Fibroblast of mammary gland (primary cell): ENCODE data around the gene ARL16.

Source experiments
- DNase-seq: peaks from one replicate; pipeline ENCODE4 v3.0.0-alpha.2; 2010; ENCODE audit warnings: low read depth
- H3K4me3 ChIP-seq: 2 replicates; pipeline ENCODE4 v1.5.1; 2011; ENCODE audit warnings: low read depth, mild to moderate bottlenecking, low read length, moderate library complexity; ENCODE audit not compliant: control insufficient read depth
- CTCF ChIP-seq: conservative IDR thresholded peaks from 2 replicates; pipeline ENCODE4 v1.5.1; 2011; ENCODE audit warnings: low read depth, low read length, inconsistent platforms; ENCODE audit not compliant: control insufficient read depth, insufficient read depth

Gene ARL16

GRCh38 chr17:81646869-81647600, 36.6 kb downstream of the ARL16 start:
- no peak for DNase-seq
- no peak for TF ChIP-seq CTCF
- no peak overlapping the region for H3K4me3 ChIP-seq

GRCh38 chr17:81644976-81645952, 38.3 kb downstream of the ARL16 start:
- DNase-seq: no peak
- H3K4me3 ChIP-seq: no peak overlapping the region
- no peak for TF ChIP-seq CTCF

GRCh38 chr17:81644496-81644895, 39.1 kb downstream of the ARL16 start:
- no peak for DNase-seq
- TF ChIP-seq CTCF: no peak
- H3K4me3 ChIP-seq: no peak overlapping the region

- no peak for TF ChIP-seq CTCF
- peak; percentile 71 for DNase-seq
- H3K4me3 ChIP-seq: no peak overlapping the region
These were observed 41.6 kb downstream of the ARL16 start for GRCh38 chr17:81641825-81642489.

- no peak for TF ChIP-seq CTCF
- DNase-seq: no peak
- no peak overlapping the region for H3K4me3 ChIP-seq
These were observed 43.6 kb downstream of the ARL16 start for GRCh38 chr17:81640011-81640410.

- no peak overlapping the region for H3K4me3 ChIP-seq
- no peak for TF ChIP-seq CTCF
- DNase-seq: no peak
These were observed 44.9 kb downstream of the ARL16 start for GRCh38 chr17:81638683-81639082.
